SK-N-SH (cell line): ENCODE measurements around the gene TTC21A. TPM values are rescaled to one million over a fixed set of nuclear protein-coding genes. Genes with fewer than 3 reads are reported as not detected.

Experiments used
- CTCF ChIA-PET: fragments of 300-600, 350-600 bp; formaldehyde crosslinking; extraction: SDS; loops from one replicate; lab custom pipeline; 2021; lab: Yijun Ruan, JAX
- POLR2A ChIA-PET: fragments of 350-600 bp; sonication (Branson Sonifier 250); formaldehyde crosslinking; extraction: SDS; loops from one replicate; lab custom pipeline; 2020; ENCODE audit warnings: antibody characterized with exemption, inconsistent platforms; lab: Yijun Ruan, JAX
- DNase-seq: peaks from one replicate; pipeline ENCODE4 v3.0.0; 2012
- H2AFZ ChIP-seq: fragments of 200-600 bp; sonication (generic); 2 replicates; pipeline ENCODE4 v1.8.1; 2016; ENCODE audit warnings: antibody characterized with exemption, mild to moderate bottlenecking, low read depth
- H3F3A ChIP-seq: fragments of 200-600 bp; sonication (generic); replicated peaks from 2 replicates; pipeline ENCODE3; 2016; ENCODE audit warnings: antibody characterized with exemption, mild to moderate bottlenecking; ENCODE audit not compliant: insufficient read depth
- H3K27ac ChIP-seq, 2 experiments: fragments of 200-500 bp in 1 of 2; fragments of 200-600 bp in 1 of 2; sonication (Bioruptor generic) in 1 of 2; sonication (generic), shearing (Covaris generic) in 1 of 2; 2 replicates each; pipeline versions ENCODE4 v1.5.1 to v1.6.1; 2014 to 2016; ENCODE audit warnings: low read depth in 2 of 2, inconsistent platforms in 1 of 2, low read length in 1 of 2, mild to moderate bottlenecking in 1 of 2, mixed read lengths in 1 of 2
- H3K27me3 ChIP-seq: fragments of 200-600 bp; sonication (generic), shearing (Covaris generic); 2 replicates; pipeline ENCODE4 v1.6.1; 2016; ENCODE audit warnings: mixed run types; ENCODE audit not compliant: insufficient read depth
- H3K36me3 ChIP-seq, 2 experiments: fragments of 200-500 bp in 1 of 2; fragments of 200-600 bp in 1 of 2; sonication (Bioruptor generic) in 1 of 2; sonication (generic) in 1 of 2; replicated peaks in 1 of 2; 2 replicates each; pipeline versions ENCODE3 to v1.5.1; 2014 to 2016; ENCODE audit warnings: low read length in 1 of 2, mild to moderate bottlenecking in 1 of 2; ENCODE audit not compliant: insufficient read depth in 2 of 2, control insufficient read depth in 1 of 2
- H3K4me1 ChIP-seq, 2 experiments: fragments of 200-500 bp in 1 of 2; fragments of 200-600 bp in 1 of 2; sonication (Bioruptor generic) in 1 of 2; sonication (generic), shearing (Covaris generic) in 1 of 2; 2 replicates each; pipeline versions ENCODE4 v1.5.1 to v1.6.1; 2014 to 2016; ENCODE audit warnings: low read depth in 1 of 2, low read length in 1 of 2, mixed run types in 1 of 2; ENCODE audit not compliant: insufficient read depth in 2 of 2, control insufficient read depth in 1 of 2
- H3K4me2 ChIP-seq: fragments of 200-600 bp; sonication (generic), shearing (Covaris generic); 2 replicates; pipeline ENCODE4 v1.6.1; 2017; ENCODE audit warnings: mixed run types
- H3K4me3 ChIP-seq, 2 experiments: fragments of 200-500 bp in 1 of 2; fragments of 200-600 bp in 1 of 2; sonication (Bioruptor generic) in 1 of 2; sonication (generic), shearing (Covaris generic) in 1 of 2; 2 replicates each; pipeline versions ENCODE4 v1.5.1 to v1.8.1; 2014 to 2016; ENCODE audit warnings: low read depth in 2 of 2, inconsistent platforms in 1 of 2, low read length in 1 of 2, mild to moderate bottlenecking in 1 of 2, mixed read lengths in 1 of 2, moderate library complexity in 1 of 2
- H3K79me2 ChIP-seq: fragments of 200-600 bp; sonication (generic); 2 replicates; pipeline ENCODE4 v1.8.1; 2017; ENCODE audit warnings: mild to moderate bottlenecking; ENCODE audit not compliant: insufficient read depth
- H3K9ac ChIP-seq: fragments of 200-600 bp; sonication (generic); 2 replicates; pipeline ENCODE4 v1.6.1; 2017; ENCODE audit warnings: mixed run types
- H3K9me2 ChIP-seq: fragments of 200-600 bp; sonication (generic); 2 replicates; pipeline ENCODE4 v1.6.1; 2017; ENCODE audit warnings: mixed run types
- H3K9me3 ChIP-seq: fragments of 200-600 bp; sonication (generic); 2 replicates; pipeline ENCODE4 v1.6.1; 2017; ENCODE audit warnings: mixed run types, mild to moderate bottlenecking, moderate library complexity
- H4K20me1 ChIP-seq: fragments of 200-600 bp; sonication (generic); 2 replicates; pipeline ENCODE4 v1.6.1; 2017; ENCODE audit warnings: mild to moderate bottlenecking, mixed run types; ENCODE audit not compliant: insufficient read depth
- ELF1 ChIP-seq: IDR thresholded peaks from 2 replicates; pipeline ENCODE4 v1.4.0; 2012
- EP300 ChIP-seq, 2 experiments: IDR thresholded peaks; 2 replicates each; pipeline versions ENCODE4 v1.4.0 to v1.6.1; 2012; ENCODE audit warnings: borderline replicate concordance in 1 of 2, low read depth in 1 of 2, low read length in 1 of 2
- GABPA ChIP-seq: IDR thresholded peaks from 2 replicates; pipeline ENCODE4 v1.4.0; 2012; ENCODE audit warnings: low read depth, mild to moderate bottlenecking
- GATA2 ChIP-seq: sonication (generic); formaldehyde crosslinking; IDR thresholded peaks from 2 replicates; pipeline ENCODE4 v1.5.0; 2020; ENCODE audit warnings: mild to moderate bottlenecking, missing genetic modification reagents
- JUND ChIP-seq: IDR thresholded peaks from 2 replicates; pipeline ENCODE4 v1.4.0; 2012
- MEF2A ChIP-seq: IDR thresholded peaks from 2 replicates; pipeline ENCODE4 v1.4.0; 2012; ENCODE audit warnings: low read depth, borderline replicate concordance
- MXI1 ChIP-seq: IDR thresholded peaks from 2 replicates; pipeline ENCODE4 v1.6.1; 2012; ENCODE audit warnings: mild to moderate bottlenecking, low read depth, low read length, improper control_type of control experiment
- NFIC ChIP-seq: IDR thresholded peaks from 2 replicates; pipeline ENCODE4 v1.4.0; 2012; ENCODE audit warnings: borderline replicate concordance
- NRF1 ChIP-seq: IDR thresholded peaks from 2 replicates; pipeline ENCODE4 v1.6.1; 2012; ENCODE audit warnings: low read depth, mild to moderate bottlenecking, low read length
- POLR2AphosphoS5 ChIP-seq: IDR thresholded peaks from 2 replicates; pipeline ENCODE4 v1.6.1; 2012; ENCODE audit warnings: low read depth, low read length
- RXRA ChIP-seq: IDR thresholded peaks from 2 replicates; pipeline ENCODE4 v1.4.0; 2012; ENCODE audit warnings: low read depth, mild to moderate bottlenecking, borderline replicate concordance
- TAF1 ChIP-seq: IDR thresholded peaks from 2 replicates; pipeline ENCODE4 v1.6.1; 2012; ENCODE audit warnings: low read depth, mild to moderate bottlenecking, low read length, moderate library complexity, borderline replicate concordance
- WGBS: methylation state at CpG from one replicate; pipeline ENCODE4 v1.1.6; 2017; ENCODE audit warnings: low lambda C conversion rate; 5-methylcytosine and 5-hydroxymethylcytosine counted together
- polyA plus RNA-seq, 3 experiments: library from polyadenylated mRNA; depleted of rRNA; stranded (reverse); fragments of >200 nt; gene quantifications; 2 replicates each; pipeline ENCODE4 v1.2.3, GENCODE V29; 2012
- TF ChIP-seq, protein P1 (sequence below): IDR thresholded peaks from 2 replicates; pipeline ENCODE4; 2012
- TF ChIP-seq, protein P2 (sequence below): IDR thresholded peaks from 2 replicates; pipeline ENCODE4 v1.4.0; 2012; ENCODE audit warnings: low read depth, borderline replicate concordance
- TF ChIP-seq, protein P3 (sequence below): fragments of 150-350 bp; IDR thresholded peaks from 2 replicates; pipeline ENCODE4 v1.6.1; 2017; ENCODE audit warnings: antibody characterized with exemption, low read length, low read depth, borderline replicate concordance
- TF ChIP-seq, protein P4 (sequence below): fragments of 150-350 bp; IDR thresholded peaks from 2 replicates; pipeline ENCODE4 v1.6.1; 2016; ENCODE audit warnings: mild to moderate bottlenecking, low read depth, low read length
- TF ChIP-seq, protein P5 (sequence below): fragments of 200-600 bp; sonication (generic); IDR thresholded peaks from 2 replicates; pipeline ENCODE4 v1.6.1; 2017; ENCODE audit warnings: antibody characterized with exemption, mild to moderate bottlenecking, moderate library complexity

TTC21A gene
- polyA plus RNA-seq, 1 of the 3 experiments (the other 2 are of a cell fraction), result 3.9 TPM

DNA sequence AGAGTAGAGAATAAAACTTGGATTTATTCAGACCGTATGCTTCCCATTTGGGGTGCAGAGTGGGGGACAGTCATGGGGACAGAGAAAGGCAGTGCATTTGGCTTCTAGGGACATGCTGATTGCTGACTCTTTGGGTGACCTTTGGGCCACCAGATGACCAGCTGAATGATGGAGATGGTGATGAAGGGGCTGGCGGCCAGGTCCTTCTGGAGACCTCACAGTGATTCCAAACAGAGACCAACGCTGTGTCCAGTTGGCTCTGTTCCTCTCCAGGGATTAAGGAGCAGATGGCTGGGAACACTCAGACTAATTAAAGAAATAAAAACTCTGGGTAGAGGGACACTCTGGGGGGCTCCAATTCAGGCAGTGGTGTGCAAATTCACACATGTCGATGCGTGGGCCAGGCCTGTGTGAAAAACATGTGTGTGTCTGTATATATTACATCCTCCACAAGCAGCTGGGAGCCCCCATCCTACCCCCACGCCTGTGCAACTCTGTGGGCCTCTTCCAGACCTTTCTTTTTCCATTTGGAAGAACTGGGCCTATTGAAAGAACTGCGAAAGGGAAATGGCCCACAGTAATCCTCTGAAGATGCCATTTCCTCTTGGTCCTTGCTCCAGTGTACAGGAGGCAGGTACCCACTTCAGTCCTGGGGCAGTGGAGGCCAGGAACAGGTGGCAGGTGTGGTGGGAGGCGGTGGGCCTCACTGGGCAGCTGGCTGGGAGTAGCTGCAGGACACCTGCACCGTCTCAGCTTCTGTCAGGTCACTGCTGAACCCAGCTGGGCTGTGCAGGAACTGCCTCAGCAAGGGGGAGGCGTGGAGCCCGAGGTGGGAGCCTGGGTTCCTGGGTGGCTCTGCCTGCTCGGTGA is 76.0 kb downstream of the TTC21A start:
- DNase-seq, result no peak
- H3K9me3 ChIP-seq, result no peaks in the 10 kb centered on the region
- TF ChIP-seq, protein P1, sequence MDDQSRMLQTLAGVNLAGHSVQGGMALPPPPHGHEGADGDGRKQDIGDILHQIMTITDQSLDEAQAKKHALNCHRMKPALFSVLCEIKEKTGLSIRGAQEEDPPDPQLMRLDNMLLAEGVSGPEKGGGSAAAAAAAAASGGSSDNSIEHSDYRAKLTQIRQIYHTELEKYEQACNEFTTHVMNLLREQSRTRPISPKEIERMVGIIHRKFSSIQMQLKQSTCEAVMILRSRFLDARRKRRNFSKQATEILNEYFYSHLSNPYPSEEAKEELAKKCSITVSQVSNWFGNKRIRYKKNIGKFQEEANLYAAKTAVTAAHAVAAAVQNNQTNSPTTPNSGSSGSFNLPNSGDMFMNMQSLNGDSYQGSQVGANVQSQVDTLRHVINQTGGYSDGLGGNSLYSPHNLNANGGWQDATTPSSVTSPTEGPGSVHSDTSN, result no peak
- TF ChIP-seq NFIC (no peak), GATA2 (CRISPR knock-in tag) (no peak), ELF1 (no peak), RXRA (no peak), NRF1 (no peak), EP300 (IDR thresholded peaks at IDR 0.05; ENCODE audit: borderline replicate concordance in 1 of 2, low read depth in 1 of 2, low read length in 1 of 2) (no peak), MEF2A (no peak), JUND (no peak)
- TF ChIP-seq, protein P2, sequence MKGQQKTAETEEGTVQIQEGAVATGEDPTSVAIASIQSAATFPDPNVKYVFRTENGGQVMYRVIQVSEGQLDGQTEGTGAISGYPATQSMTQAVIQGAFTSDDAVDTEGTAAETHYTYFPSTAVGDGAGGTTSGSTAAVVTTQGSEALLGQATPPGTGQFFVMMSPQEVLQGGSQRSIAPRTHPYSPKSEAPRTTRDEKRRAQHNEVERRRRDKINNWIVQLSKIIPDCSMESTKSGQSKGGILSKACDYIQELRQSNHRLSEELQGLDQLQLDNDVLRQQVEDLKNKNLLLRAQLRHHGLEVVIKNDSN, result no peak
- TF ChIP-seq, all 33 proteins: peak for 0
- CTCF ChIA-PET, result interaction anchor here (16.7 kb wide), 1 partner anchor 106 kb away, joined by 510 read pairs; no protein-coding TSS in a partner anchor
- Histone ChIP-seq H3K79me2 (no peaks in the 10 kb centered on the region), H3K27me3 (no peaks in the 10 kb centered on the region), H3K4me2 (no peak overlapping the region), H3K4me3 (no peak overlapping the region), H3K9me2 (no peaks in the 10 kb centered on the region), H3K9ac (no peak overlapping the region), H3K36me3 (no peaks in the 10 kb centered on the region), H3K27ac (no peak overlapping the region), H2AFZ (no peak overlapping the region), H3F3A (peaks cover 6% of the 10 kb centered on the region), H4K20me1 (no peaks in the 10 kb centered on the region), H3K4me1 (peaks cover 2 to 14% of the 10 kb centered on the region in 2 experiments; a peak in 3 of 4 replicates)
- 97% methylated on average over 5 of the region's 12 CpGs for WGBS
- POLR2A ChIA-PET, result no interaction called here

DNA sequence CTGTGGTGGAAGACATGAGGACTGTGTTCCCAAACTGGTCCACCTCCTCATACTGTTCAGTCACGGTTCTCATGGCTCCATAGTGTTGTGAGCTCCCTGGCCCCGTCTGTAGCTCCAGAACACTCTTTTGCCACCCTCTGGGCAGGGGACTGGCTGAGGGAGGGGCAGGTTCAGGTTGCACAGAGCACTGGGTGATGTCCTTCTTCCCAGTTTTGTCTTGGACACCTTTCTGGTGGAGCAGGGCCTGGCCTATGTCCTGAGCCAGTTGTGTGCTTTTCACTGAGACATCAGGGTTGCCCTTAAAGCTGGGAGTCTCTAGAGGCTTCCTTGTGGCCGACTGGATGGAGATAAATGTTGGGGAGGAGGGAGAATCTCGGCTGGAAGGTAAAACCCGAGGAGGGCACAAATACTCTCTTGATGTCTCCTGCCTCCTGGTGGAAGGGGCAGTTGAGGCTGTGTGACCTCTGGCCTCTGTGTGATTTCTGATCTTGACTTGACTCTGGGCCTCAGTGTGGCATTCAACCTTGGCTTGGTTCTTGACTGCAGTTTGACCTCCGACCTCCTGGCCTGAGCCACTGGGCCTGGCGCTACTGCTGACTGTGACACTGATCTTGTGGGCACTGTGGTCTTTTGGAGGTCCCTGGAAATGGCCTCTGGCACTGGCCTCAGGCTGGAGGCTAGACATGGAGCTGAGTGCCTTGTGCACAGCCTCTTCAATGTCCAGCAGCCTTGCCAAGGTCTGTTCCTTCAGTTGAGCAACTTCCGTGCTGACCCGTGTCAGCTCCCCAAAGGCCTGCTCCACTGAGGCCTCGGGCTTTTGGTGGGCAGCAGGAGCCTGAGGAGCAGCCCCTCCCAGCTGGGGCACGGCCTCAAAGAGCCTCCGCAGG is 76.8 kb downstream of the TTC21A start:
- ChIA-PET CTCF (interaction anchor here (1.4 to 16.7 kb wide), 2 partner anchors 58 to 106 kb away, joined by 4 to 510 read pairs; no protein-coding TSS in a partner anchor), POLR2A (no interaction called here)
- no peak for DNase-seq
- no peak overlapping the region for H3K9ac ChIP-seq
- H3K4me1 ChIP-seq, result peaks cover 0 to 11% of the 10 kb centered on the region in 2 experiments; a peak in 1 of 4 replicates
- WGBS, result 70% methylated on average over 8 of the region's 12 CpGs
- H3K36me3 ChIP-seq, result no peaks in the 10 kb centered on the region
- H3K4me3 ChIP-seq, result no peak overlapping the region
- H3K27ac ChIP-seq, result no peak overlapping the region
- no peaks in the 10 kb centered on the region for H3K9me2 ChIP-seq
- no peaks in the 10 kb centered on the region for H3K79me2 ChIP-seq
- no peaks in the 10 kb centered on the region for H3K9me3 ChIP-seq
- no peak overlapping the region for H2AFZ ChIP-seq
- no peaks in the 10 kb centered on the region for H3K27me3 ChIP-seq
- H4K20me1 ChIP-seq, result no peaks in the 10 kb centered on the region
- no peak overlapping the region for H3K4me2 ChIP-seq
- peaks cover 6% of the 10 kb centered on the region for H3F3A ChIP-seq
- TF ChIP-seq, protein P3, sequence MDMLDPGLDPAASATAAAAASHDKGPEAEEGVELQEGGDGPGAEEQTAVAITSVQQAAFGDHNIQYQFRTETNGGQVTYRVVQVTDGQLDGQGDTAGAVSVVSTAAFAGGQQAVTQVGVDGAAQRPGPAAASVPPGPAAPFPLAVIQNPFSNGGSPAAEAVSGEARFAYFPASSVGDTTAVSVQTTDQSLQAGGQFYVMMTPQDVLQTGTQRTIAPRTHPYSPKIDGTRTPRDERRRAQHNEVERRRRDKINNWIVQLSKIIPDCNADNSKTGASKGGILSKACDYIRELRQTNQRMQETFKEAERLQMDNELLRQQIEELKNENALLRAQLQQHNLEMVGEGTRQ, result no peak
- TF ChIP-seq, protein P2, result no peak
- TF ChIP-seq, protein P4, sequence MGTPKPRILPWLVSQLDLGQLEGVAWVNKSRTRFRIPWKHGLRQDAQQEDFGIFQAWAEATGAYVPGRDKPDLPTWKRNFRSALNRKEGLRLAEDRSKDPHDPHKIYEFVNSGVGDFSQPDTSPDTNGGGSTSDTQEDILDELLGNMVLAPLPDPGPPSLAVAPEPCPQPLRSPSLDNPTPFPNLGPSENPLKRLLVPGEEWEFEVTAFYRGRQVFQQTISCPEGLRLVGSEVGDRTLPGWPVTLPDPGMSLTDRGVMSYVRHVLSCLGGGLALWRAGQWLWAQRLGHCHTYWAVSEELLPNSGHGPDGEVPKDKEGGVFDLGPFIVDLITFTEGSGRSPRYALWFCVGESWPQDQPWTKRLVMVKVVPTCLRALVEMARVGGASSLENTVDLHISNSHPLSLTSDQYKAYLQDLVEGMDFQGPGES, result no peak
- TF ChIP-seq GABPA, result no peak
- TF ChIP-seq NRF1, result no peak
- TF ChIP-seq, protein P5, sequence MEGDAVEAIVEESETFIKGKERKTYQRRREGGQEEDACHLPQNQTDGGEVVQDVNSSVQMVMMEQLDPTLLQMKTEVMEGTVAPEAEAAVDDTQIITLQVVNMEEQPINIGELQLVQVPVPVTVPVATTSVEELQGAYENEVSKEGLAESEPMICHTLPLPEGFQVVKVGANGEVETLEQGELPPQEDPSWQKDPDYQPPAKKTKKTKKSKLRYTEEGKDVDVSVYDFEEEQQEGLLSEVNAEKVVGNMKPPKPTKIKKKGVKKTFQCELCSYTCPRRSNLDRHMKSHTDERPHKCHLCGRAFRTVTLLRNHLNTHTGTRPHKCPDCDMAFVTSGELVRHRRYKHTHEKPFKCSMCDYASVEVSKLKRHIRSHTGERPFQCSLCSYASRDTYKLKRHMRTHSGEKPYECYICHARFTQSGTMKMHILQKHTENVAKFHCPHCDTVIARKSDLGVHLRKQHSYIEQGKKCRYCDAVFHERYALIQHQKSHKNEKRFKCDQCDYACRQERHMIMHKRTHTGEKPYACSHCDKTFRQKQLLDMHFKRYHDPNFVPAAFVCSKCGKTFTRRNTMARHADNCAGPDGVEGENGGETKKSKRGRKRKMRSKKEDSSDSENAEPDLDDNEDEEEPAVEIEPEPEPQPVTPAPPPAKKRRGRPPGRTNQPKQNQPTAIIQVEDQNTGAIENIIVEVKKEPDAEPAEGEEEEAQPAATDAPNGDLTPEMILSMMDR, result no peak
- TF ChIP-seq TAF1, result no peak
- no peak for TF ChIP-seq MEF2A
- no peak for TF ChIP-seq GATA2 (CRISPR knock-in tag)
- TF ChIP-seq POLR2AphosphoS5, result no peak
- no peak for TF ChIP-seq MXI1
